ENCODE results near the gene PSD4. TPM values are rescaled to one million over a fixed set of nuclear protein-coding genes. Genes with fewer than 3 reads are reported as not detected.

Gene PSD4
- total RNA-seq, 2 donors from 2014 or later, result 13.1 to 16.9 TPM

- no peak overlapping the region for H3K4me3 ChIP-seq
- TF ChIP-seq, protein P1, sequence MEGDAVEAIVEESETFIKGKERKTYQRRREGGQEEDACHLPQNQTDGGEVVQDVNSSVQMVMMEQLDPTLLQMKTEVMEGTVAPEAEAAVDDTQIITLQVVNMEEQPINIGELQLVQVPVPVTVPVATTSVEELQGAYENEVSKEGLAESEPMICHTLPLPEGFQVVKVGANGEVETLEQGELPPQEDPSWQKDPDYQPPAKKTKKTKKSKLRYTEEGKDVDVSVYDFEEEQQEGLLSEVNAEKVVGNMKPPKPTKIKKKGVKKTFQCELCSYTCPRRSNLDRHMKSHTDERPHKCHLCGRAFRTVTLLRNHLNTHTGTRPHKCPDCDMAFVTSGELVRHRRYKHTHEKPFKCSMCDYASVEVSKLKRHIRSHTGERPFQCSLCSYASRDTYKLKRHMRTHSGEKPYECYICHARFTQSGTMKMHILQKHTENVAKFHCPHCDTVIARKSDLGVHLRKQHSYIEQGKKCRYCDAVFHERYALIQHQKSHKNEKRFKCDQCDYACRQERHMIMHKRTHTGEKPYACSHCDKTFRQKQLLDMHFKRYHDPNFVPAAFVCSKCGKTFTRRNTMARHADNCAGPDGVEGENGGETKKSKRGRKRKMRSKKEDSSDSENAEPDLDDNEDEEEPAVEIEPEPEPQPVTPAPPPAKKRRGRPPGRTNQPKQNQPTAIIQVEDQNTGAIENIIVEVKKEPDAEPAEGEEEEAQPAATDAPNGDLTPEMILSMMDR (IDR thresholded peaks at IDR 0.05), result no peak
- DNase-seq (ENCODE audit: low spot score) (no peak), ATAC-seq (ENCODE audit: insufficient number of reproducible peaks, low FRiP score, low read depth) (no peak)
- H3K9me3 ChIP-seq, result no peaks in the 10 kb centered on the region
- H3K27ac ChIP-seq, result no peak overlapping the region
- H3K4me1 ChIP-seq (ENCODE audit: control insufficient read depth in 1 of 2, low read depth in 2 of 2), result no peaks in the 10 kb centered on the region
- H3K27me3 ChIP-seq (replicated peaks; ENCODE audit: insufficient read depth), result no peaks in the 10 kb centered on the region
- H3K36me3 ChIP-seq, result no peaks in the 10 kb centered on the region
These were observed 24.1 kb upstream of the PSD4 start for GRCh38 chr2:113149553-113150257.

- no peak for DNase-seq (ENCODE audit: low spot score)
- no peaks in the 10 kb centered on the region for H3K9me3 ChIP-seq
- H3K4me1 ChIP-seq (ENCODE audit: control insufficient read depth in 1 of 2, low read depth in 2 of 2), result no peaks in the 10 kb centered on the region
- no peaks in the 10 kb centered on the region for H3K27me3 ChIP-seq (replicated peaks; ENCODE audit: insufficient read depth)
- TF ChIP-seq, protein P1 (IDR thresholded peaks at IDR 0.05), result no peak
- no peaks in the 10 kb centered on the region for H3K36me3 ChIP-seq
- no peak for ATAC-seq (ENCODE audit: insufficient number of reproducible peaks, low FRiP score, low read depth)
- H3K4me3 ChIP-seq, result no peak overlapping the region
- H3K27ac ChIP-seq, result no peak overlapping the region
These were observed 23.5 kb upstream of the PSD4 start for GRCh38 chr2:113150258-113150601.

- DNase-seq (ENCODE audit: low spot score) (no peak), ATAC-seq (ENCODE audit: insufficient number of reproducible peaks, low FRiP score, low read depth) (no peak)
- Histone ChIP-seq H3K27ac (no peak overlapping the region), H3K9me3 (no peaks in the 10 kb centered on the region), H3K27me3 (replicated peaks; ENCODE audit: insufficient read depth) (no peaks in the 10 kb centered on the region), H3K36me3 (no peaks in the 10 kb centered on the region), H3K4me3 (no peak overlapping the region), H3K4me1 (ENCODE audit: control insufficient read depth in 1 of 2, low read depth in 2 of 2) (no peaks in the 10 kb centered on the region)
- TF ChIP-seq, protein P1 (IDR thresholded peaks at IDR 0.05), result no peak
These were observed 18.4 kb upstream of the PSD4 start for GRCh38 chr2:113155331-113155730.

DNA sequence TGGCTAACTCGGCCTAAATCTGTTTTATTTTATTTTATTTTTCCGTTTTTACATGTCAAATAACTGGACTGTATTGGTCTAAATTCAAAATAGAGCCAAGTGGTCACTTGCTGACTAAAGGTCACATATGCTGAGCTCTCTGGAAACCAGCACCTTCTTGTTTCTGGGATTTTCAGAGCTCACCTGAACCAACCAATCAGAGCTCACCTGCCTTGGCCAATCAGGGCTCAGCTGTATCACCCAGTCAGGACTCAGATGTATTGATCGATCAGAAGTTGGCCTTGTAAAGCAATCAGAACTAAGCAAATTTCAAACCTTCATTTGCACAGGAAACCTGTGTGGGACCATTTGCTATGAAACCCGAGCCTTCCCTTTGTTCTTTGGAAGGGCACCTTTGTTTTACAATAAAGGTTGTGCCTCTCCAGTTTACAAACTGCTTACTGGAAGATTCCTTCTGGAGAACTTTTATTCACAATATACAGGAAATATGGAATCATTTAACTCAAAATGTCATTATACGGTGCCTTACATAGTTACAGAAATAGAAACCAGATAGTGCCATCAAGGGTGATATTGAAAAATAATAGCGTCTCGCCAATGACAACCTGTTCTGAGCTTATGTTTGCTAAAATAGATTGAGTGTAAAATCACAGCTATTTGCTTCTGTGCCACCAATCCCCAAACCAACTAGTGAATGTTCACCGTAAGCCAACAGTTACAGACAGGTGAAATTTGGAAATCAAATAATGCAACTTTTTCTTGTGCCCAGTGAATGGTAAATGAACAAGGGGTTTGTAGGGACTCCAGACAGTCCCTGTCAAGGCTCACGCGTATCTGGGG lies 17.3 kb upstream of the PSD4 start:
- no peaks in the 10 kb centered on the region for H3K36me3 ChIP-seq
- no peaks in the 10 kb centered on the region for H3K4me1 ChIP-seq (ENCODE audit: control insufficient read depth in 1 of 2, low read depth in 2 of 2)
- TF ChIP-seq, protein P1 (IDR thresholded peaks at IDR 0.05), result no peak
- ATAC-seq (ENCODE audit: insufficient number of reproducible peaks, low FRiP score, low read depth) (no peak), DNase-seq (ENCODE audit: low spot score) (no peak)
- H3K4me3 ChIP-seq, result peak overlapping the region; percentile 41
- H3K27ac ChIP-seq, result no peak overlapping the region
- no peaks in the 10 kb centered on the region for H3K27me3 ChIP-seq (replicated peaks; ENCODE audit: insufficient read depth)
- H3K9me3 ChIP-seq, result no peaks in the 10 kb centered on the region

DNA sequence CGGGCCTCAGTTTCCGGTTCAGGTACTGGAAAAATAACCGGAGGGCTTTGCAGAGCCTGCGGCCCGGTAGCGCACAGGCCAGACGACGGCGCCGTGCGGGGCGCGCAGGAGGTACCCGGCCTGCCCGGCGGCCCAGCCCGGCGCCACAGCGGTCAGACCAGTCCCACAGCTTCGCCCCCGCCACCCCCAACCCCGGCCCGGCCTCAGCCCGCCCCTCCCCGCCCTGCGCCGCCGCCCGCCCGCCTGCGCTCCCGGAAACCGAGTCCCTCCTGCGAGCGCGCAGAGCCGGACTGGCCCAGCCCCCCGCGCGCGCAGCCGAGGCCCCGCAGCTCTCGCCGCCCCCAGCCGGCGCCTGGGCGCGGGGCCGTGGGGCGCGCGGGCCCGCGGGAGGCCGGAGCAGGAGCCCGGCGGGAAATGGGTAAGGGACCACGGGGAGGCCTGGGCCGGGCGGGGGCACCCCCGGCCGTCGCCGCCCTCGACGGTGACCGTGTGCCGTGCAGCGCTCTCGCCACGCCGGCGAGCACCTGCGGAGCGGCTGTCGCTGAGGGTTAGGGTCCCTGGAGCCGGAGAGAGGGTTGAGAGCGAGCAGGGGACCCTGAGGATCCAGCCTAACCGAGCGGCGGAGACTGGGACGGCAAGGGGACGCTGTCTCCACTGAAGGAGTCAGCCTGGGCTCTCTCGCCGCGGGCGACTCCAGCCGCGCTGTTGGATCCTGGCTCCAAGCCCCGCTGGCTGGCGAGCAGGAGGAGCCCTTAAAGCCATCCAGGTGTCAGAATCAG lies 16.5 kb upstream of the PSD4 start:
- Histone ChIP-seq H3K27me3 (replicated peaks; ENCODE audit: insufficient read depth) (no peaks in the 10 kb centered on the region), H3K27ac (no peak overlapping the region), H3K36me3 (no peaks in the 10 kb centered on the region), H3K4me1 (ENCODE audit: control insufficient read depth in 1 of 2, low read depth in 2 of 2) (no peaks in the 10 kb centered on the region), H3K9me3 (no peaks in the 10 kb centered on the region), H3K4me3 (peak overlapping the region; percentile 56)
- ATAC-seq (ENCODE audit: insufficient number of reproducible peaks, low FRiP score, low read depth), result no peak
- TF ChIP-seq, protein P1 (IDR thresholded peaks at IDR 0.05), result no peak
- DNase-seq (ENCODE audit: low spot score), result no peak
